ENCODE data around the gene ZP4. TPM values are rescaled to one million over a fixed set of nuclear protein-coding genes. Genes with fewer than 3 reads are reported as not detected.

The ZP4 gene
- total RNA-seq, 1 donor from 2014 or later = not detected

GRCh38 chr1:237902960-237903743 is 12.4 kb upstream of the ZP4 start:
- Histone ChIP-seq H3K27me3 (ENCODE audit: control insufficient read depth, insufficient read depth, low read length) (no peaks in the 10 kb centered on the region), H3K4me3 (ENCODE audit: low read depth, low read length) (no peak overlapping the region), H3K36me3 (ENCODE audit: control insufficient read depth, insufficient read depth, low read length) (no peaks in the 10 kb centered on the region)
- no peak for TF ChIP-seq CTCF (IDR thresholded peaks at IDR 0.05; ENCODE audit: insufficient read depth, low read length, poor library complexity, severe bottlenecking)
- DNase-seq (ENCODE audit: low read depth) = no peak

- peak; percentile 70 for TF ChIP-seq CTCF (IDR thresholded peaks at IDR 0.05; ENCODE audit: insufficient read depth, low read length, poor library complexity, severe bottlenecking)
- no peak overlapping the region for H3K4me3 ChIP-seq (ENCODE audit: low read depth, low read length)
- no peaks in the 10 kb centered on the region for H3K27me3 ChIP-seq (ENCODE audit: control insufficient read depth, insufficient read depth, low read length)
- DNase-seq (ENCODE audit: low read depth) = no peak
- no peaks in the 10 kb centered on the region for H3K36me3 ChIP-seq (ENCODE audit: control insufficient read depth, insufficient read depth, low read length)
These were observed 10.7 kb upstream of the ZP4 start for GRCh38 chr1:237901299-237901934.

GRCh38 chr1:237895630-237896029 is 4.9 kb upstream of the ZP4 start:
- DNase-seq (ENCODE audit: low read depth) = no peak
- no peak overlapping the region for H3K4me3 ChIP-seq (ENCODE audit: low read depth, low read length)
- no peaks in the 10 kb centered on the region for H3K36me3 ChIP-seq (ENCODE audit: control insufficient read depth, insufficient read depth, low read length)
- no peak for TF ChIP-seq CTCF (IDR thresholded peaks at IDR 0.05; ENCODE audit: insufficient read depth, low read length, poor library complexity, severe bottlenecking)
- no peaks in the 10 kb centered on the region for H3K27me3 ChIP-seq (ENCODE audit: control insufficient read depth, insufficient read depth, low read length)

GRCh38 chr1:237894131-237894530 is 3.4 kb upstream of the ZP4 start:
- no peak for TF ChIP-seq CTCF (IDR thresholded peaks at IDR 0.05; ENCODE audit: insufficient read depth, low read length, poor library complexity, severe bottlenecking)
- Histone ChIP-seq H3K27me3 (ENCODE audit: control insufficient read depth, insufficient read depth, low read length) (no peaks in the 10 kb centered on the region), H3K4me3 (ENCODE audit: low read depth, low read length) (no peak overlapping the region), H3K36me3 (ENCODE audit: control insufficient read depth, insufficient read depth, low read length) (no peaks in the 10 kb centered on the region)
- DNase-seq (ENCODE audit: low read depth) = no peak

- no peak for DNase-seq (ENCODE audit: low read depth)
- TF ChIP-seq CTCF (IDR thresholded peaks at IDR 0.05; ENCODE audit: insufficient read depth, low read length, poor library complexity, severe bottlenecking) = no peak
- no peak overlapping the region for H3K4me3 ChIP-seq (ENCODE audit: low read depth, low read length)
- no peaks in the 10 kb centered on the region for H3K27me3 ChIP-seq (ENCODE audit: control insufficient read depth, insufficient read depth, low read length)
- no peaks in the 10 kb centered on the region for H3K36me3 ChIP-seq (ENCODE audit: control insufficient read depth, insufficient read depth, low read length)
These were observed 1.3 kb upstream of the ZP4 start for GRCh38 chr1:237891979-237892378.

Data from kidney epithelial cell (primary cell).